DOHH2 (cell line): ENCODE measurements around the gene RAB7A.
"Not testable (repeated sequence)": the region's sequence is repeated elsewhere in the genome, so short reads cannot be mapped to it uniquely, and the experiment has no call there.

ENCODE experiments used
- CTCF ChIP-seq: fragments of 200-600 bp; sonication (generic); IDR thresholded peaks from one replicate; pipeline ENCODE4 v1.5.1; 2014; ENCODE audit warnings: antibody characterized with exemption, mild to moderate bottlenecking, low read depth, low read length; ENCODE audit not compliant: poor library complexity, severe bottlenecking
- EZH2phosphoT487 ChIP-seq: fragments of 200-600 bp; sonication (generic); IDR thresholded peaks from 2 replicates; pipeline ENCODE4 v1.6.1; 2017; ENCODE audit warnings: borderline replicate concordance, mild to moderate bottlenecking, antibody characterized with exemption, low read length, moderate library complexity, mixed read lengths

GRCh38 chr3:128749561-128749960 is 23.6 kb downstream of the RAB7A start:
- not testable (repeated sequence) for TF ChIP-seq CTCF, EZH2phosphoT487
